Bronchial epithelial cell (primary cell): ENCODE measurements around the gene ZNF585A. TPM values are rescaled to one million over a fixed set of nuclear protein-coding genes. Genes with fewer than 3 reads are reported as not detected.
A peak's percentile ranks its signal among the peaks of the same experiment; 100 is the strongest.
"Not testable (repeated sequence)": the region's sequence is repeated elsewhere in the genome, so short reads cannot be mapped to it uniquely, and the experiment has no call there.

ENCODE experiments used
- DNase-seq: peaks from one replicate; pipeline ENCODE4 v3.0.0-alpha.2; 2010; ENCODE audit warnings: low read depth
- FAIRE-seq: peaks from 2 replicates; lab custom pipeline; 2011; peaks lifted over from hg19 to GRCh38; lab: Jason Lieb, UNC
- H3K27me3 ChIP-seq: 2 replicates; pipeline ENCODE4 v1.5.1; 2011; ENCODE audit warnings: low read length; ENCODE audit not compliant: control insufficient read depth, insufficient read depth
- H3K36me3 ChIP-seq: 2 replicates; pipeline ENCODE4 v1.5.1; 2011; ENCODE audit warnings: low read length; ENCODE audit not compliant: control insufficient read depth, insufficient read depth
- H3K4me3 ChIP-seq: 2 replicates; pipeline ENCODE4 v1.5.1; 2011; ENCODE audit warnings: mild to moderate bottlenecking, low read depth, low read length, control low read depth
- CTCF ChIP-seq: IDR thresholded peaks from 2 replicates; pipeline ENCODE4 v1.5.1; 2011; ENCODE audit warnings: mild to moderate bottlenecking, moderate library complexity, low read length, control low read depth, inconsistent platforms; ENCODE audit not compliant: insufficient read depth, severe bottlenecking
- total RNA-seq: library from RNA; depleted of rRNA; stranded (reverse); fragments of >200 nt; gene quantifications from 2 replicates; pipeline ENCODE4 v1.2.1, GENCODE V29; 2014

The ZNF585A gene
- total RNA-seq, 1 donor from 2014 or later: 8.4 TPM

- Histone ChIP-seq H3K4me3 (peak overlapping the region; percentile 70), H3K27me3 (no peaks in the 10 kb centered on the region), H3K36me3 (peaks cover 3% of the 10 kb centered on the region)
- DNase-seq (no peak), FAIRE-seq (no peak)
- no peak for TF ChIP-seq CTCF
Measured at GRCh38 chr19:37217480-37217774, 44.9 kb upstream of the ZNF585A start.

DNA sequence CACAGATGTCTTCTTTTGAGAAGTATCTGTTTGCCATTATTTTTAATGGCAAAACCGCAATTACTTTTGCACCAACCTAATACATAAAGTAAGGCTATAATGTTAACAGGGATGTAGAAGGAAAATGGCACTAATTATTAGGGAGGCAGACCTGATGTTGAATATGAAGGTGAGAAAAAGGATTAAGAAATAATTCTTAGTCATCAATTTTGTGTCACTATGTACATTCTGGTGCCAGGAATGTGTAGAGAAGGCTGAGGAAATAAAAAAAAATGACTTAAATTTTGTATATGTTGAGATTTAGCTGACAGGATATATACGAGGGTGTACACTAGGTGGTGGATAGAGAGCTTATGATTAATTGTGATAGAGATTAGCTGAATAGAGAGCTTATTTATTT, 25.3 kb upstream of the ZNF585A start:
- TF ChIP-seq CTCF: no peak
- no peak for FAIRE-seq
- peaks cover 1% of the 10 kb centered on the region for H3K36me3 ChIP-seq

DNA sequence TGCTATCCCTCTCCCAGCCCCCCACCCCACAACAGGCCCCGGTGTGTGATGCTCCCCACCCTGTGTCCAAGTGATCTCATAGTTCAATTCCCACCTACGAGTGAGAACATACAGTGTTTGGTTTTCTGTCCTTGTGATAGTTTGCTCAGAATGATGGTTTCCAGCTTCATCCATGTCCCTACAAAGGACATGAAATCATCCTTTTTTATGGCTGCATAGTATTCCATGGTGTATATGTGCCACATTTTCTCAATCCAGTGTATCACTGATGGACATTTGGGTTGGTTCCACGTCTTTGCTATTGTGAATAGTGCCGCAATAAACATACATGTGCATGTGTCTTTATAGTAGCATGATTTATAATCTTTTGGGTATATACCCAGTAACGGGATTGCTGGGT, 24.6 kb upstream of the ZNF585A start:
- FAIRE-seq, H3K27me3 ChIP-seq, H3K4me3 ChIP-seq, H3K36me3 ChIP-seq, DNase-seq: not testable (repeated sequence)

More for the DNA sequence above, 25.3 kb upstream of the ZNF585A start:
- H3K4me3 ChIP-seq: no peak overlapping the region
- no peaks in the 10 kb centered on the region for H3K27me3 ChIP-seq
- DNase-seq: no peak

DNA sequence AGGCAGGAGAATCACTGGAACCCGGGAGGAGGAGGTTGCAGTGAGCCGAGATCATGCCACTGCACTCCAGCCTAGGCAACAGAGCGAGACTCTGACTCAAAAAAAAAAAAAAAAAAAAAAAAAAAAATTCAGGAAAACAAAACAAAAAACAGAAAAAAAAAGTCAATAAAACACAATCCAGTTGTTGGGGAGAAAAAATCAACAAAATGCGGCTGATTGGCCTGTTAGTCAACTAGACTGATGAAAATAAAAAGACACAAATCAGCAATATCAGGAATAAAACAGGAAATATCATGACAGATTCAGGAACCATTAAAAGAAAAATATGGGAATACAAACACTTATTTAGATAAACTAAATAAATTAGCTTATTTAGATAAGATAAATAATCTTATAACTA, 22.8 kb upstream of the ZNF585A start:
- FAIRE-seq, H3K4me3 ChIP-seq, H3K27me3 ChIP-seq, H3K36me3 ChIP-seq, DNase-seq: not testable (repeated sequence)

DNA sequence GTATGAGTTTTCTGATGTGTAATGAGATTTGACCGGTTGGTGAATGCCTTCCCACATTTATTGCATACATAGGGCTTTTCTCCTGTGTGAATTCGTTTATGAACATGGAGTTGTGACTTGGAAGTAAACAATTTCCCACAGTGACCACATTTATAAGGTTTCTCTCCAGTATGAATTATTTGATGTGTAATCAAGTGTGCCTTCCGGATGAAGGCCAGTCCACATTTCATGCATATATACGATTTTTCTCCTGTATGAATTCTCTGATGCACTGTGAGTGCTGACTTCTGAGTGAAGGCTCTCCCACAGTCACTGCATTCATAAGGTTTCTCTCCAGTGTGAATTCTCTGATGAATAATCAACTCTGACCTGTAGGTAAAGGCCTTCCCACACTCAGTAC, 13.6 kb upstream of the ZNF585A start:
- FAIRE-seq, H3K27me3 ChIP-seq, DNase-seq, H3K36me3 ChIP-seq, H3K4me3 ChIP-seq: not testable (repeated sequence)

GRCh38 chr19:37165635-37166034, 6.9 kb downstream of the ZNF585A start:
- no peak for FAIRE-seq
- H3K27me3 ChIP-seq: no peaks in the 10 kb centered on the region
- no peak overlapping the region for H3K4me3 ChIP-seq
- peaks cover 3% of the 10 kb centered on the region for H3K36me3 ChIP-seq
- DNase-seq: no peak
- no peak for TF ChIP-seq CTCF

DNA sequence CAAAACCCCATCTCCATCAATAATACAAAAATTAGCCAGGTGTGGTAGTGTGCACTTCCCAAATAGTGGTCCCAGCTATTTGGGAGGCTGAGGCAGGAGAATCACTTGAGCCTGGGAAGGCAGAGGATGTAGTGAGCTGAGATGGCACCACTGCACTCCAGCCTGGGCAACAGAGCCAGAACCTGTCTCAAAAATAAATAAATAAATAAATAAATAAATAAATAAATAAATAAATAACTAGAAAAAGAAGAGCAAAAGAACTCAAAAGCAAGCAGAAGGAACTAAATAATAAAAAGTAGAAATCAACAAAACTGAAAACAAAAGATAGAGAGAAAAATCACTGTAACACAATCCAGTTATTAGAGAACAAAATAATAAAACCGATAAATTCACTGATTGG, 12.3 kb downstream of the ZNF585A start:
- DNase-seq (no peak), FAIRE-seq (no peak)
- H3K4me3 ChIP-seq: no peak overlapping the region
- no peaks in the 10 kb centered on the region for H3K27me3 ChIP-seq
- H3K36me3 ChIP-seq: no peaks in the 10 kb centered on the region
- TF ChIP-seq CTCF: no peak
